ENCODE data around the gene PI4KA. TPM values are rescaled to one million over a fixed set of nuclear protein-coding genes. Genes with fewer than 3 reads are reported as not detected.
"Not testable (repeated sequence)": the region's sequence is repeated elsewhere in the genome, so short reads cannot be mapped to it uniquely, and the experiment has no call there.

Gene PI4KA
- total RNA-seq, 1 donor from 2014 or later, result 38.4 TPM

GRCh38 chr22:20697481-20698113 lies 161.0 kb downstream of the PI4KA start:
- DNase-seq, result peak; percentile 87
- intact Hi-C loops (cut with DNase I), result loop anchor here (5.0 kb wide), 1 partner anchor 280 kb away; no protein-coding TSS in a partner anchor
- ATAC-seq (ENCODE audit: poor library complexity), result not testable (repeated sequence)

- intact Hi-C loops (cut with DNase I), result loop anchor here (5.0 kb wide), 1 partner anchor 279 kb away; no protein-coding TSS in a partner anchor
Measured at GRCh38 chr22:20696056-20696455, 162.6 kb downstream of the PI4KA start.

GRCh38 chr22:20695205-20695604 lies 163.4 kb downstream of the PI4KA start:
- DNase-seq, result not testable (repeated sequence)
- intact Hi-C loops (cut with DNase I), result loop anchor here (5.0 kb wide), 1 partner anchor 278 kb away; no protein-coding TSS in a partner anchor

More at GRCh38 chr22:20696056-20696455, 162.6 kb downstream of the PI4KA start:
- not testable (repeated sequence) for ATAC-seq (ENCODE audit: poor library complexity); DNase-seq

GRCh38 chr22:20694256-20694655 lies 164.4 kb downstream of the PI4KA start:
- DNase-seq; intact Hi-C loops (cut with DNase I); ATAC-seq (ENCODE audit: poor library complexity): not testable (repeated sequence)

More at GRCh38 chr22:20695205-20695604, 163.4 kb downstream of the PI4KA start:
- ATAC-seq (ENCODE audit: poor library complexity), result not testable (repeated sequence)

GRCh38 chr22:20692926-20693325 lies 165.7 kb downstream of the PI4KA start:
- DNase-seq; intact Hi-C loops (cut with DNase I): not testable (repeated sequence)

GRCh38 chr22:20690586-20691317 lies 167.9 kb downstream of the PI4KA start:
- DNase-seq; ATAC-seq (ENCODE audit: poor library complexity); intact Hi-C loops (cut with DNase I): not testable (repeated sequence)

More at GRCh38 chr22:20692926-20693325, 165.7 kb downstream of the PI4KA start:
- ATAC-seq (ENCODE audit: poor library complexity), result not testable (repeated sequence)

GRCh38 chr22:20687356-20688172 lies 171.0 kb downstream of the PI4KA start:
- DNase-seq; ATAC-seq (ENCODE audit: poor library complexity); intact Hi-C loops (cut with DNase I): not testable (repeated sequence)

GRCh38 chr22:20685764-20686163 lies 172.8 kb downstream of the PI4KA start:
- DNase-seq; intact Hi-C loops (cut with DNase I); ATAC-seq (ENCODE audit: poor library complexity): not testable (repeated sequence)

- not testable (repeated sequence) for DNase-seq; ATAC-seq (ENCODE audit: poor library complexity)
- intact Hi-C loops (cut with DNase I), result loop anchor here (10.0 kb wide), 1 partner anchor 54 kb away; no protein-coding TSS in a partner anchor
Measured at GRCh38 chr22:20678792-20679435, 179.7 kb downstream of the PI4KA start.

- intact Hi-C loops (cut with DNase I), result loop anchor here (10.0 kb wide), 1 partner anchor 53 kb away; no protein-coding TSS in a partner anchor
Measured at GRCh38 chr22:20677684-20678242, 180.8 kb downstream of the PI4KA start.

GRCh38 chr22:20675613-20676012 lies 183.0 kb downstream of the PI4KA start:
- not testable (repeated sequence) for ATAC-seq (ENCODE audit: poor library complexity); DNase-seq
- intact Hi-C loops (cut with DNase I), result loop anchor here (10.0 kb wide), 1 partner anchor 51 kb away; no protein-coding TSS in a partner anchor

More at GRCh38 chr22:20677684-20678242, 180.8 kb downstream of the PI4KA start:
- no peak for DNase-seq
- no peak for ATAC-seq (ENCODE audit: poor library complexity)

GRCh38 chr22:20674998-20675397 lies 183.6 kb downstream of the PI4KA start:
- DNase-seq (no peak), ATAC-seq (ENCODE audit: poor library complexity) (no peak)
- intact Hi-C loops (cut with DNase I), result loop anchor here (10.0 kb wide), 1 partner anchor 50 kb away; no protein-coding TSS in a partner anchor

- intact Hi-C loops (cut with DNase I), result loop anchor here (10.0 kb wide), 1 partner anchor 49 kb away; no protein-coding TSS in a partner anchor
- no peak for ATAC-seq (ENCODE audit: poor library complexity)
- DNase-seq, result no peak
Measured at GRCh38 chr22:20673295-20674195, 185.1 kb downstream of the PI4KA start.

GRCh38 chr22:20672732-20673131 lies 185.9 kb downstream of the PI4KA start:
- ATAC-seq (ENCODE audit: poor library complexity) (no peak), DNase-seq (no peak)
- intact Hi-C loops (cut with DNase I), result loop anchor here (10.0 kb wide), 1 partner anchor 48 kb away; no protein-coding TSS in a partner anchor

- no peak for DNase-seq
- intact Hi-C loops (cut with DNase I), result loop anchor here (10.0 kb wide), 1 partner anchor 47 kb away; no protein-coding TSS in a partner anchor
- ATAC-seq (ENCODE audit: poor library complexity), result no peak
Measured at GRCh38 chr22:20672082-20672424, 186.6 kb downstream of the PI4KA start.

- intact Hi-C loops (cut with DNase I), result loop anchor here (10.0 kb wide), 1 partner anchor 47 kb away; no protein-coding TSS in a partner anchor
Measured at GRCh38 chr22:20671409-20672081, 187.1 kb downstream of the PI4KA start.

More at GRCh38 chr22:20671409-20672081, 187.1 kb downstream of the PI4KA start:
- DNase-seq (no peak), ATAC-seq (ENCODE audit: poor library complexity) (no peak)

Measured in Right ventricle myocardium superior (tissue), 1 donor.